Hepatocyte (in vitro differentiated cells): ENCODE results near the gene LENG8.

Experiments used
- EZH2 ChIP-seq: fragments of 200-600 bp; sonication (generic); IDR thresholded peaks from 2 replicates; pipeline ENCODE4 v1.6.1; 2016; ENCODE audit warnings: antibody characterized with exemption, mild to moderate bottlenecking, borderline replicate concordance
- EZH2phosphoT487 ChIP-seq: fragments of 200-600 bp; sonication (generic); IDR thresholded peaks from one replicate; pipeline ENCODE4 v1.6.1; 2018; ENCODE audit warnings: antibody characterized with exemption, mild to moderate bottlenecking, low read depth, moderate library complexity; ENCODE audit not compliant: unreplicated experiment, severe bottlenecking
- TF ChIP-seq, protein P1 (sequence below): fragments of 200-600 bp; sonication (generic); IDR thresholded peaks from 2 replicates; pipeline ENCODE4 v1.5.1; 2016; ENCODE audit warnings: antibody characterized with exemption, mild to moderate bottlenecking; ENCODE audit not compliant: poor library complexity

DNA sequence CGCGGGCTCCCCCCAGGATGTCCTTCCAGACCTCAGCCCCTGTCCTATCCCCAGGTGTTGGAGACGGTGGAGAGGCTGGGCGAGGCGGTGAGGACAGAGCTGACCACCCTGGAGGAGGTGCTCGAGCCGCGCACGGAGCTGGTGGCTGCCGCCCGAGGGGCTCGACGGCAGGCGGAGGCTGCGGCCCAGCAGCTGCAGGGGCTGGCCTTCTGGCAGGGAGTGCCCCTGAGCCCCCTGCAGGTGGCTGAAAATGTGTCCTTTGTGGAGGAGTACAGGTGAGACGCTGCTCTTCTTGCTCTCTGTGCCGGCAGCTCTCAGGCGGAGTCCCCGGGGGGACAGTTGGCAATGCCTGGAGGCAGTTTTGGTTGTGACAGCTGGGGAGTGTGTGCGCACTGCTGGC, 26.9 kb upstream of the LENG8 start:
- TF ChIP-seq, protein P1, sequence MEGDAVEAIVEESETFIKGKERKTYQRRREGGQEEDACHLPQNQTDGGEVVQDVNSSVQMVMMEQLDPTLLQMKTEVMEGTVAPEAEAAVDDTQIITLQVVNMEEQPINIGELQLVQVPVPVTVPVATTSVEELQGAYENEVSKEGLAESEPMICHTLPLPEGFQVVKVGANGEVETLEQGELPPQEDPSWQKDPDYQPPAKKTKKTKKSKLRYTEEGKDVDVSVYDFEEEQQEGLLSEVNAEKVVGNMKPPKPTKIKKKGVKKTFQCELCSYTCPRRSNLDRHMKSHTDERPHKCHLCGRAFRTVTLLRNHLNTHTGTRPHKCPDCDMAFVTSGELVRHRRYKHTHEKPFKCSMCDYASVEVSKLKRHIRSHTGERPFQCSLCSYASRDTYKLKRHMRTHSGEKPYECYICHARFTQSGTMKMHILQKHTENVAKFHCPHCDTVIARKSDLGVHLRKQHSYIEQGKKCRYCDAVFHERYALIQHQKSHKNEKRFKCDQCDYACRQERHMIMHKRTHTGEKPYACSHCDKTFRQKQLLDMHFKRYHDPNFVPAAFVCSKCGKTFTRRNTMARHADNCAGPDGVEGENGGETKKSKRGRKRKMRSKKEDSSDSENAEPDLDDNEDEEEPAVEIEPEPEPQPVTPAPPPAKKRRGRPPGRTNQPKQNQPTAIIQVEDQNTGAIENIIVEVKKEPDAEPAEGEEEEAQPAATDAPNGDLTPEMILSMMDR, result no peak
- TF ChIP-seq EZH2 (no peak), EZH2phosphoT487 (no peak)
